A549 (cell line): ENCODE data around the gene TEX47.

Source experiments
- ATOH8 ChIP-seq: fragments of 250-450 bp; sonication (Bioruptor Pico); IDR thresholded peaks from 2 replicates; pipeline ENCODE4 v1.5.0; 2020; ENCODE audit warnings: low read depth, mild to moderate bottlenecking, moderate library complexity
- BHLHE40 ChIP-seq: IDR thresholded peaks from 2 replicates; pipeline ENCODE4 v1.6.1; 2012; ENCODE audit warnings: low read depth, low read length, inconsistent platforms
- CHD4 ChIP-seq: fragments of 200-600 bp; sonication (generic); IDR thresholded peaks from 2 replicates; pipeline ENCODE4 v1.6.1; 2016; ENCODE audit warnings: antibody characterized with exemption, mild to moderate bottlenecking, borderline replicate concordance
- CTCF ChIP-seq: fragments of >200 bp; sonication (Bioruptor Twin); formaldehyde crosslinking; IDR thresholded peaks from 3 replicates; pipeline ENCODE4 v1.5.1; 2016
- EP300 ChIP-seq, 2 experiments: fragments of >200 bp; sonication (Bioruptor Twin); formaldehyde crosslinking; IDR thresholded peaks; 2 replicates in 1 of 2; 3 replicates in 1 of 2; pipeline ENCODE4 v1.6.1; 2016 to 2017
- HES2 ChIP-seq: fragments of >200 bp; sonication (Bioruptor Twin); formaldehyde crosslinking; IDR thresholded peaks from 2 replicates; pipeline ENCODE4 v1.6.1; 2016
- JUN ChIP-seq, 2 experiments: fragments of >200 bp; sonication (Bioruptor Twin); formaldehyde crosslinking; IDR thresholded peaks; 2 replicates in 1 of 2; 3 replicates in 1 of 2; pipeline ENCODE4 v1.6.1; 2016 to 2017
- MAFK ChIP-seq: fragments of 450-650 bp; IDR thresholded peaks from 2 replicates; pipeline ENCODE4 v1.6.1; 2014; ENCODE audit not compliant: partially characterized antibody
- MYC ChIP-seq: IDR thresholded peaks from 2 replicates; pipeline ENCODE4 v1.6.1; 2012; ENCODE audit warnings: mild to moderate bottlenecking, inconsistent platforms, low read length, improper control_type of control experiment, borderline replicate concordance
- NFE2L2 ChIP-seq: fragments of 150-350 bp; conservative IDR thresholded peaks from 2 replicates; pipeline ENCODE4 v1.6.1; 2014; ENCODE audit warnings: low read length
- POLR2A ChIP-seq: IDR thresholded peaks from 2 replicates; pipeline ENCODE4 v1.6.1; 2012; ENCODE audit warnings: mild to moderate bottlenecking, low read length
- RAD21 ChIP-seq, 2 experiments: fragments of >200 bp in 1 of 2; sonication (Bioruptor Twin) in 1 of 2; formaldehyde crosslinking in 1 of 2; IDR thresholded peaks in 1 of 2; conservative IDR thresholded peaks in 1 of 2; 2 replicates in 1 of 2; 3 replicates in 1 of 2; pipeline ENCODE4 v1.6.1; 2012 to 2018; ENCODE audit warnings: inconsistent platforms in 1 of 2
- SMC3 ChIP-seq: fragments of >200 bp; sonication (Bioruptor Twin); formaldehyde crosslinking; IDR thresholded peaks from 3 replicates; pipeline ENCODE4 v1.6.1; 2018; ENCODE audit warnings: inconsistent platforms
- USF2 ChIP-seq: fragments of 450-650 bp; IDR thresholded peaks from 2 replicates; pipeline ENCODE4 v1.6.1; 2014; ENCODE audit warnings: antibody characterized with exemption

GRCh38 chr7:88772776-88773175, 22.8 kb downstream of the TEX47 start:
- TF ChIP-seq CTCF (no peak), BHLHE40 (no peak), JUN (IDR thresholded peaks at IDR 0.05) (no peak), NFE2L2 (no peak), RAD21 (conservative IDR thresholded peaks at IDR 0.05 in 1 of 2, IDR thresholded peaks at IDR 0.05 in 1 of 2) (no peak), USF2 (no peak), MAFK (no peak), POLR2A (no peak), ATOH8 (CRISPR knock-in tag) (no peak), CHD4 (no peak), SMC3 (no peak), MYC (no peak), EP300 (IDR thresholded peaks at IDR 0.05) (no peak), HES2 (no peak)
